GM12874 (cell line): ENCODE measurements around the gene CLASP1.

Experiments used
- CTCF ChIP-seq: IDR thresholded peaks from 2 replicates; pipeline ENCODE4 v1.5.1; 2011; ENCODE audit warnings: low read depth, mild to moderate bottlenecking, control low read depth, low read length, moderate library complexity; ENCODE audit not compliant: insufficient read depth

Gene CLASP1

GRCh38 chr2:121483021-121483420 is 166.2 kb downstream of the CLASP1 start:
- no peak for TF ChIP-seq CTCF

GRCh38 chr2:121480826-121481225 is 168.4 kb downstream of the CLASP1 start:
- no peak for TF ChIP-seq CTCF

GRCh38 chr2:121479882-121480522 is 169.3 kb downstream of the CLASP1 start:
- peak; percentile 29; the same call in 1 of the 2 replicates for TF ChIP-seq CTCF

DNA sequence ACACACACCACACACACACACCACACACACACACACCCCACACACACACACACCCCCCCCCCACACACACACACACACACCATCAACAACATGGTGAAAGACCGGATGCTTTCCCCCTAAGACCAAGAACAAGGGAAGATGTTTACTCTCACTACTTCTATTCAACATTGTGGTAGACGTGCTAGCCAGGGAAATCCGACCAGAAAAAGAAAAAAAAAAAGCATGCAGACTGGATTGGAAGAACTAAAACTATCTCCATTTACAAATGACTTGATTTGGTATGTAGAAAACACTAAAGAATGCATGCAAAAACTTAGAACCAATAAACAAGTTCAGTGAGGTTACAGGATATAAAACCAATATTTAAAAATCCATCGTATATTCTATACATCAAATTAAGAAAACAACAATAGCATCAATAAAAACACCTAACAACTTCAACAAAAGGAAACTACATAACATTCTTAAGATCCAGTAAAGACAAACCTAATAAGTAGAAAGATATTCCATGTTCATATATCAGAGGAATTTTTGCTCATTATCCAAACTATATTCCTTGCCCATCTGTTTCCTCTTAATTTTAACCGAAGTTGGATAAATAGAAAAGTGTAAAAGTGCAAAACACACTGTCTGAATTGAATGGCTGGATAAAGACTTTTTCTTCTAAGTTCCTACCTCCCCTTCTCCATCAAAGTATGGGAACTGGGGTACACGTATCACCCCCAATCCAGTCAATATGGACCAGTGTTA is 170.1 kb downstream of the CLASP1 start:
- no peak for TF ChIP-seq CTCF

DNA sequence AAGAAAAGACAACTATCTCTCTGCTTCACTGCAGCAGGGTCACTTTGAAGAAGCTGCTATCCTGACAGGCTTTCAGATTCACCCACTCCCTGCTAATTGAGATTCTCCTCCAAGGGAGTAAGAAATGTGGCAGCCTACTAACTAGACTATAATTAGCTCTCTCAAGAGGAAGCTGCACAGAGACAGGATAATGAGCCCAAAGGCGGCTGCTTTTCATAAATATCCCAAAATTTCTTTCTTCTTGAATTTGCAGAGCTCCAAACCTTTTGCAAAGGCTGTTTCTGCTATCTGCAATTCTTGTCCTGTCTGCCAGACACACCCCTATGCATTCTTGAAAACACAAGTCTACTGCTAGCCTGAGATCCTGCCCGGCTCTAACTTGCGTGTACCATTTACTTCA is 172.6 kb downstream of the CLASP1 start:
- no peak for TF ChIP-seq CTCF

GRCh38 chr2:121475811-121476571 is 173.3 kb downstream of the CLASP1 start:
- TF ChIP-seq CTCF, result no peak

GRCh38 chr2:121473512-121473911 is 175.8 kb downstream of the CLASP1 start:
- no peak for TF ChIP-seq CTCF
